Stimulated activated CD4-positive, alpha-beta T cell treated with anti-CD3 and anti-CD28 coated beads, TNF-alpha, amount 100 ng/mL, for 4 hours (primary cell): ENCODE results near the gene HOXD4.
A peak's percentile ranks its signal among the peaks of the same experiment; 100 is the strongest.

Experiments used
- DNase-seq, 3 experiments: peaks; one replicate each; pipeline ENCODE4 v3.0.0-alpha.2; 2020; ENCODE audit warnings: low read depth in 3 of 3

The HOXD4 gene

DNA sequence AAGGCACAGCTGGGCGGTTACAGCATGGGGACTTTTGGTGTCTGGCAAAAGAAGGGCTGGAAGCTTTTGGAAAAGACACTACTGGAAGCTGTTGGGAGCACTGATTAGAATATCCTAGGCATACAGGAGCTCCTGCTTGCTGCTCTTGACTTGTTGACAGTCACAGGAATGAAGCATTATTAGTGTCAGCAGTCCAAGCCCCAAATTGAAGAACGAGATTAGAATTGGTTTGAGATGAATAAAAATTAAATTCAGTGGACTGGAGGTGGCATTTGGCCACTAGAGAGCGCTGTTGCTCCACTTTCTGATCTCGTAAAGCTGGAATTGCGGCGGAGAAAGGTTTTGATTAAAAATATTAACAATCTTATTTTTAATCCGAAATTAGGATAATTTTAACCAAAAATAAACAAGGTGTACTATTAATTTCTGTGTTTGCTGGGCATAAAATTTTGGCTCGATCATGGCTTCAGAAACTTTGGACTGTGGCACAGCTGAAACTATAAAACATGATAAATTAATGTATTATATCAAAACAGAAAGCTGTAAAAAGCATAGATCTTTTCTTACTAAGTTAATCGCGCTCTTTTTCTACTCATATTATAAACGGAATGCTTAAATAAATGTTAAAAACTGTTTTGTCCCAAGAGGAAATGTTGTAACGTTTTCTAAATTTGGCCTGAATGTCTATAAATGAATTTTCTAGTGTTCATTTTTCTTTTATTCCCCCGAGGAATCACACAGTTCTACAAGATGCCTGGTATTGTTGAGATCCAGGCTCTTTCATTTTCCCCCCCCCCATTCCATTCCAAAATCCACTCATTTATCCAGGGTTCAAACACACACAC is 24.2 kb upstream of the HOXD4 start:
- peak; percentile 32 to 47 (median 45) for DNase-seq

DNA sequence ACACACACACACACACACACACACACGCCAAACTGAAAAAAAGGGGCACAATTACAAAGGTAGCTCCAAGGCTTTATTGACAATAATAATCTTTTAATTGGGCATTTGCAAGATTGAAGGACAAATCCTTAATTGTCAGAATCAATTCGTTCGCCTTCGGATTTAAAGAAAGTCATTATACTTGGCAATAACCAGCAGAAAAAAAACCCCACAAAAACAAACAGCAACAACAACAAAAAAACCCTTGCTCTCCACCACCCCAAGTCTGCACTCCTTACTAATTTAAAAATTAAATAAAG is 23.6 kb upstream of the HOXD4 start:
- no peak for DNase-seq

DNA sequence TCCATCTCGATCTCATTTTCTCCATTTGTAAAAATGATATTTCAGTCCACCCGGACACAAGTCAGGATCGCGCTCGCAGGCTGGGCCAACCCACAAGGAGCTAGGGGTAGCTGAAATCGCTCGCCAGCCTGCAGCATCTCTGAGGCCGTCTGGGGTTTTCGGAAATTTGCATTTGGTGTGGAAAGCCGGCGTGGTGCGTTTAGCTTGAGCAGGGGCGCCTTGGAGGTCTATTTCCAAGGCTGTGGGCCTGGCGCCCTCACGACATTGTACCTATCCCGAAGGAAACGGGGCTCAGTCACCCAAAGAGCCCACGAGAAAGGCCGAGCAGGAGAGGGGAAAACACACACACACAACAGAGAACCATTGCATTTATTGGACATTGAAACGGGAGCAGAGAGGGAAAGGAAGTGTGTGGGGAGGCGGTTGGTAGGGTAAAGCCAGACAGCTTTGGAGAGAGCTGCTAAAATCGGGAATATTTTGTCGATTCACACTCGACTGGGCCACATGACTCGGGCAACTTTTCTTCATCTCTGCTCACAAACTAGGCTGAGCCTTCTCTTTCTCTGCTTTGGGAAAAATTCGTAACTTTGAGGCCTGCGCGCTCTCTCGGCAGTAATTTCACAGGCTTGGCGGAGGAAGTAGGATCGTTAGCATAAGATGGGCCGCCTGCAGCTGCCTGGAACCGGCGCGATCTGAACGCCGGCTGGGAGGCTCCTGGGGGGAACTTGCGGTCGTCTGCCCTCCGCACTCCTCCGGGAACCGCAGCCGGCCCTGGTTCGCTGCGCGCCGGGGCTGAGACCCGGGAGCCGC is 23.0 kb upstream of the HOXD4 start:
- DNase-seq = no peak

DNA sequence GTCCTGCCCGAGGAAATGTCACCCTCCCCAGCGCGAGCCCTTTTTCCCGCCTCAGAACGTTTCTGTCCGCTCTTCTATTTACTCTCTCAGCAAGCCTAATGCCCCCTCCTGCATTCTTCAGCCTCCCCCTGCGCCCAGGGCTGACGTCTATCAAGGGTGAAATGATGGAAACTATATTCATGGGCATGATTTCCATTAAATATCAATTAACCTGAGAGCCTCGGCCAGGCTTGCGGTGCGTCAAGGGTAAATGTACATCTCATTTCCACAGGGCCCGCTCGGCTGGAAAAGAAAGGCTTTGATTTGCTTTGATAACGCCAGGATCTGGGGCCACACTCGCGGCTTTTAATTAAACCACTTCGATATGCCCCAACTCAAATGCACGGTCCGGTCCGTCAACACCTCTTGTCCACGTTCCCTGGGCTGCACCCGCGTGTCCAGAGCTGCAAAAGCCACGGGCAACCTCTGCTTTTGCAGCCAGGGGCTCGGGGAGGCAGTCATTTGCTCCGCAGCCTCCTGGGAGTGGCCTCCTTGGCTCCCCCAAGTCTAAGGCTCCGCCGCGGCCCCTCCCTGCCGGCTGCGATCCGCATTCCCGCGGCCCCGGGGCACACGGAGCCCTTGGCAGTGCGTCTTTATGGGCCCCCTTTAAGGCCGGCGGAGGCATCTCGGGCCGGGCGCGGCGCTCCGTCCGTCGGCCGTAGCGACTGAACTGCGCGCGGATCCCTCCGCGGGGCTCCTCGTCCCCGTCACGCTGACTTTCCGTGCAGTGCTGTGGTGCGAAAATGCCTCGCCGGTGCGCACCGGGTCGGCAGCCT is 22.2 kb upstream of the HOXD4 start, which contains the start of gene HOXD8:
Gene HOXD8 (plus strand): TSS at position 724 of the 815 bp plus-strand sequence. CDS start 662 bp downstream, outside the sequence.
- DNase-seq = no peak

DNA sequence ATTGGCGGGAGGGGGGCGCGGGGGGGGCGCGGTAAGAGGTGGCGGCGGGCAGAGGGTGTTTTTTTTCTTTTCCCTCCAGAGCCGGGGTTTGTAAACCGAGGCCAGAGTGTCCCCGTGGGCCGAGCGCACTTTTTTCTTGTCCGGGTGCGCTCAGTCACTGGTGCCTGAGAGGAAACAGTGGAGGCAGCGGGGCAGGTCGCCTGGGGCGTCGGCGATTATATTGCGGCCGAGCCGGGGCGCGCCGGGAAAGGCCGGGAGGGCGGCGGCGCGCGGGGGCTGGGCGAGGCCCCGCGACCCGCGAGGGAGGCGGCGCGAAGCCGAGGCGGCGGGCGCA is 21.6 kb upstream of the HOXD4 start:
- no peak for DNase-seq

DNA sequence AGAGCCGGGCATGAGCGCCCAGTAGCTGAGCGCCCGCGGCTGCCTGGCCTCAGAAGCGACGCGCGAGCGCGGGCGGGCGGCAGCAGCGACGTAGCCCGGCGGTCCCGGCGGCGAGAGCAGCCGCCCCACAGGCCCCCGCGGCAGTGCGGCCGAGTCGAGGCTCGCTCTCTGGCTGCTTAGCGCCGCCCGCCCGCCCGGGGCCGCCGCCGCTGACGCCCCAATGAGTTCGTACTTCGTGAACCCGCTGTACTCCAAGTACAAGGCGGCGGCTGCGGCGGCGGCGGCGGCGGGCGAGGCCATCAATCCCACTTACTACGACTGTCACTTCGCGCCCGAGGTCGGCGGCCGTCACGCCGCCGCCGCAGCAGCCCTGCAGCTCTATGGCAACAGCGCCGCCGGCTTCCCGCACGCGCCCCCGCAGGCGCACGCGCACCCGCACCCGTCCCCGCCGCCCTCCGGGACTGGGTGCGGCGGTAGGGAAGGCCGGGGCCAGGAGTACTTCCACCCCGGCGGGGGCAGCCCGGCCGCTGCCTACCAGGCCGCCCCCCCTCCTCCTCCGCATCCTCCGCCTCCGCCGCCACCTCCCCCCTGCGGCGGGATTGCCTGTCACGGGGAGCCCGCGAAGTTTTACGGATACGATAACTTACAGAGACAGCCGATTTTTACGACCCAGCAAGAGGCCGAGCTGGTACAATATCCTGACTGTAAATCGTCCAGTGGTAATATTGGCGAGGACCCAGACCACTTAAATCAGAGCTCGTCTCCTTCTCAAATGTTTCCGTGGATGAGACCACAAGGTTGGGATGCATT is 21.0 kb upstream of the HOXD4 start:
- DNase-seq = no peak

DNA sequence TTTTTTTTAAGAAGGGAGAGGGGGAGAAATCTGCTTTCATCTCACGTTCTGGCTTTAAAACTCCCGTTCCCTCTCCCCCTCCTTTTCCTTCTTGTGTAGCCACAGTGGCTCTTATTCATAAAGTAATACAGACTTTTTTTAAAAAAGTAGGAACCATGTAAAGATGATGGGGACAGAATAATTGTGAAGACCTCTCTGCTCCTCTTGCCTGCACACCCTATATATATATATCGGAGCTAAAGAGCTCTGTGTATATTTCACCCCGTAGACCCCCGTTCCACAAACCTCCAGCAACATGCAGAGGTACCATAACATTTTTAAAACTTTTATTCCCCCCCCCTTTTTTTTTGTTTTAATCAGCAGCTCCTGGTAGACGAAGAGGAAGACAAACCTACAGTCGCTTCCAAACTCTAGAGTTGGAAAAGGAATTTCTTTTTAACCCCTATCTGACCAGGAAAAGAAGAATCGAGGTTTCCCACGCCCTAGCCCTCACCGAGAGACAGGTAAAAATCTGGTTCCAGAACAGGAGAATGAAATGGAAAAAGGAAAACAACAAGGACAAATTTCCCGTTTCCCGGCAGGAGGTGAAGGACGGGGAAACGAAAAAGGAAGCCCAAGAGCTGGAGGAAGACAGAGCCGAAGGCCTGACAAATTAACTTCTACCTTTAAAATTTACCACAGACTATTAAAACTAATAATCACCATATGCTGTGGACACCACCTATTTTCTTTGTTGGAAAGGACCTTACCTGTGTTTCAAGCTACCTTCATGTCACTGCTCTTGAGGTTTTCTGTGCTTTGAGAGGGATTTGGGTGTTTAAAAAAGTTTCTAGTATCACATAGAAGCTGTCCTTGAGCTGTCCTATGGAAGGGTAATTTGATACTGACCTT is 20.1 kb upstream of the HOXD4 start:
- DNase-seq = no peak

DNA sequence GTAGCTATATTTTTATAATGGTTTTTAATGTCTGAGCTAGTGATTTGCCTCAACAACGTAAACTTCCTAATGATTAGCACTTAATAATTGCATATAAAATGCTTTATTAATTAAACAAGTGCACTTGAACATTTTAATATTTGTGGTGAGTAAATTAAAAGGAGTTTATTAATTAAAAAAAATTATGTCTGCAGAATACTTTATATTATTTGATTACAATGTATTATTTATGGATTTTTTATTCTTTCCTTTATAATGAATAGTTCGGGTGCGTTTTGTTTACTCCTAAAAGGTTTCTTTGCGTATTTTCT is 19.5 kb upstream of the HOXD4 start:
- no peak for DNase-seq

DNA sequence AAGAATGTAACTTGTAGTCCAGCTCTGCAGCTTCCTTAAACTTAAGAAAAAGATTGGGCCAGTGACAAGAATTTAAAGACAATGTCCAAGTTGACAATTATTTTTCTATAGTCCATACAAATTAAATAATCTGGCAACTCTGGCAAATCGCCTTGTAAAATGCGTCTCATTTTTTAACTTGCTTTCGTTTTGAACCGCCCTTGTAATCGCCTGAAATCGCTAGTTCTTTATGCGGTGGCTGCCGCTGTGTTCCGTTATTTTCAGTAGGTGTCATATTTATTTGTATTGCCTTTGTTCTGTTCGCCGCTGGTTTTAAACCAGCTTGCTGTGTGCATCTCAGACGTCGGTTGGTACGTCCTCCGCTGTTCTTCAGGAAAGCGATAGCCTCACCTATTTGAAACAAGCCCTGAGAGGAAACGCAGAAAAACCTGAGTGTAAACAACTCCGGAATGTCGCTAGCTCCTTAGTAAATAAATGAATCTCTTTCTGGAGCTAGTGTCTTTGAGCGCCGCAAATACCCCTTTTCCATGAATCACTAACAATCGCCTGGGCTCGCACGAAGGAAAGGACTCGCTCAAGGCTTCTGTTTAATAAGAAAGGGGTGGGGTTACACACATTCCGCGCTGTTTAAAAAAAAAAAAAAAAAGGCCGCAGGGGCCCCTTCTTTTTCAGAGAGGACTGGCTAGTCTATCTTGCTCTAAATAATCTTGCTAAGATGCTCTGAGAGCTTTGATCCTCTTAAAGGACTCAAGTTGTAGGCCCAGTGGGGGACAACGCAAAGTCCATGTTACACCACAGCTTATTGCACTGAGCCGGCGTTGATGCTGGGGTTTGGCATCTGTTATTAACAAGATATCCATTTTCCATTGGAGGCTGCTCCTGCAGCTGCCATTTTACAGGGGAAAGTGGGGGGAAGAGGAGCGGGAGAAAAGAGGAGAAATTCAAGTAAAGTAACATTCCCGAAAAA is 18.9 kb upstream of the HOXD4 start:
- DNase-seq = no peak

DNA sequence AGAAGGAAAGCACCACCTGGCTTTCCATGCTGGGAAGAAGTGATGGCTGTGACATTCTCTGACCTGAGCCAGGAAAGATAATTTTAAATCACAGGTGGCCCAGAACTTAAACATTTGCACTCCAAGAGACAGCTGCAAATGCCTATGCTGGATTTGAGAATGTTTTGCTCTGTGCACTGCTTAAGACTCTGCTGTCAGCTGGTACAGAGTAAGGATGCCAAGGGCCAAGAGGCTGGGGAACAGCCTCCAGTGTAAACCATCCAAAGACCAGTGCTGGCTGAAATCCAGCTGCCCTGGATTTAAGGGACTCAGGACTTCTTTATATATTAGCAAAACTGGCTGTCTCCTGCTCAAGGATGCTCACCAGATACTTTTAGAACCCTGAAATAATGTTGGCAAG is 18.0 kb upstream of the HOXD4 start:
- DNase-seq = no peak

DNA sequence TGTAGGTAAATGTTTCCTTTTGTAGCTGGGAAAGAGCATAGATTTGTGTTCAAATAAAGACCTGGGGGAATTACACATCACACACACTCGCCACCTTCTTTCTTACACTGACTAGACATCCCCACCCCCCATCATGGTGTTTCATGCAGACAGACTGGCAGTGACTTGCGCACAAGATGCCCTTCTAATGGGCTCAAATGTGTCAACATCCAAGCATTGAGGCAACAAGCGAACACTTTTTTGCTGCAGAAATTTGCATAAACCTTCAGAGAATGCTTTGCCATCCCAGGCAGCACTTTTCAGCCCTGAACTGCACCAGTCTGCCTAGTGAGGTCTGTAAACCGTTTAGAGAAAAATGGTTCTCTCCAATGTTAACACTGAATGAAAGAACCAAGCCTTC is 17.3 kb upstream of the HOXD4 start:
- no peak for DNase-seq

DNA sequence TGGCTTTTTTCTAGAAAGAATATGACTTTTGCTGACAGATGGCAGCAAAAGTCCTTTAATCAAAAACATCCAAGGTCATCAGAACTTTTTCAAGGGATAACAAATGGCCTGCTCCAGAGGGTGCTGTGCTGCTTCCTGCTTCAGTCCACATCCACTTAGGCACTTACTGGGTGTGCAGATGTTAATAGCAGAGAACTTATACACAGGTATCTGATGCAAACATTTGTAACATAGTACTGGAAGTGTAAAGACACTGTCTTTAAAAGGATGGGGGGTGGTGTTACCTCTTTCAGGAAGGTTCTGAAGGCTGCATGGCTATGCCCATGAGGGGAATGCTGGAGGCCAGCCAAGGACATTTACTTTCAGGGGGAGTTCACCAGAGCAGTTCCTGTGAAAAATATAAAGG is 16.3 kb upstream of the HOXD4 start:
- no peak for DNase-seq

DNA sequence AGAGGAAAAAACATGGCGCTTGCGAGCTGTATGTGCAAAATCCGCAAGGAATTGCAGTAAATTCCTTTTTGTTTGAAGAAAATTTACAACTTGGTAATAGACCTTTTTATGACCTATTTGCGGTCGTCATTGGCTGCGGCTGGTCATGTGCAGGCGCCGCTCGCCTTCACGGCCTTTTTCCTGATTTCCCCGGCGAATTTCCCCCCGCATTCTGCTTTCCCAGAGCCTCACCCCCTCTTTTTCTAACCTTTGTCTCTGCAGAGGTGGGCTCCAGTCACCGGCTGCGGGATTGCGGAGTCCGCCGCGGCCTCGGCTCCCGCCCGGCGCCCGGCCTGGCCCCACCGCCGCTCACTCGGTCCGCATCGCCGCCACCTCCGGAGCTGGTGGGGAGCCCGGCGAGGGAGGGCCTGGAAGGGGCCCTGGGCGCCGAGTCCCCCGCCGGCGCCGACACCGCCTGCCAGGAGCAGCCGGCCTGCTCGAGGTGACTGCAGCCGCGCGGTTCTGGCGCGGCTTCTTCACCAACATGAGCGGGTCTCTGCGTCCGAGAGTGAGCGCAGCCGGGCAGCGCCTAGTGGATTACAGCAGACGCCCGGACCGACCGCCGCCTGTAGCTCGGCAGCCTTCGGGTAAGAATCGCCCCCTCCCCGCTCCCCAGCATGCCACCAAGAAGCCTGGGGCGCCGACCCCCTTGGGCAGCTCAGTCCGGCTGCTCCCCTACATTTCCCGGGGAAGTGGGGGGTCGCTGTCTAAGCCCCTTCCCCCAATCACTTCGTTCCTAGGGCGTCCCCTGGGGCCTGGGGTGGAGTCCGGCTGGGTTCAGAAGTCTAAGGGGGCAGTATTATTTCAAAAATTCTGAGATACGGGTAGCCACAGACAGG is 14.7 kb upstream of the HOXD4 start:
- DNase-seq = no peak

DNA sequence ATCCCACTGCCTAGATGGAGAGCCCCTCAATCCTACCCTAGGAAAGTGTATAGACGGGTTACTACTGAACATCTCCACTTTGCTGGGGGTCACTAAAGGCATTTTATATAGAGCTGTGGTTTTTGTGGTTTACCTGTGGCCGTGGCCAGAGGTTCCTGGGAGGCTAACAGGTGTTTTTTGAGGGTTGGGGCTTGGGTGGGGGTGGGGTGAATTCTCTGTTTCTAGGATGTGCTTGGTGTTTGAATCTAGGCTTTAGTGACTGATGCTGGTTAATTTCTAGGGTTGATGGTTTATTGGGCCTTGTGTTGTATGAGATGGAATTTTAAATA is 14.1 kb upstream of the HOXD4 start:
- DNase-seq = no peak

DNA sequence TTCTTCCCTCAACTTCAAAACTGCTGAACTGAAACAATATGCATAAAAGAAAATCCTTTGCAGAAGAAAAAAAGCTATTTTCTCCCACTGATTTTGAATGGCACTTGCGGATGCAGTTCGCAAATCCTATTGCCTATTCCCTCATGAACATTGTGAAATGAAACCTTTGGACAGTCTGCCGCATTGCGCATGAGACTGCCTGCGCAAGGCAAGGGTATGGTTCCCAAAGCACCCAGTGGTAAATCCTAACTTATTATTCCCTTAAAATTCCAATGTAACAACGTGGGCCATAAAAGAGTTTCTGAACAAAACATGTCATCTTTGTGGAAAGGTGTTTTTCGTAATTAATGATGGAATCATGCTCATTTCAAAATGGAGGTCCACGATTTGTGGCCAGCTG is 13.4 kb upstream of the HOXD4 start:
- no peak for DNase-seq

DNA sequence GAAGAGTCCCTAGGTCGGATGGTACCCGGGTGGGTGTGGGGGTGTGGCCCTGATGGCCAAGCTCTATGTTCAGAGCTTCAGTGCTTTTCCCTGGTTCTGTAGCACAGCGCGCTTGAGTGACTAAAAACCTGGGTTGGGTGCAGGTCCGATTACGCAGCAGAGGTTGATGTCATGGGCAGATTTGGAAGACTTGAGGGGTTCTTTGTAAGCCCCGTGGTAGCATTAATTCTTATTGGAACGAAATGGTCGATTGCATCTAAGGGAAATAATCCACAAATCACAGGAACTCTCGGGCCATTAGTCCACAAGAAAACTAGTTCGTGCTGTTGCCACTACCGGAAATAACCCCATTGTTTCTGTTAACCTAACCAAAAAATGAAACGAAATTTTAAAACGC is 12.8 kb upstream of the HOXD4 start:
- DNase-seq = no peak

DNA sequence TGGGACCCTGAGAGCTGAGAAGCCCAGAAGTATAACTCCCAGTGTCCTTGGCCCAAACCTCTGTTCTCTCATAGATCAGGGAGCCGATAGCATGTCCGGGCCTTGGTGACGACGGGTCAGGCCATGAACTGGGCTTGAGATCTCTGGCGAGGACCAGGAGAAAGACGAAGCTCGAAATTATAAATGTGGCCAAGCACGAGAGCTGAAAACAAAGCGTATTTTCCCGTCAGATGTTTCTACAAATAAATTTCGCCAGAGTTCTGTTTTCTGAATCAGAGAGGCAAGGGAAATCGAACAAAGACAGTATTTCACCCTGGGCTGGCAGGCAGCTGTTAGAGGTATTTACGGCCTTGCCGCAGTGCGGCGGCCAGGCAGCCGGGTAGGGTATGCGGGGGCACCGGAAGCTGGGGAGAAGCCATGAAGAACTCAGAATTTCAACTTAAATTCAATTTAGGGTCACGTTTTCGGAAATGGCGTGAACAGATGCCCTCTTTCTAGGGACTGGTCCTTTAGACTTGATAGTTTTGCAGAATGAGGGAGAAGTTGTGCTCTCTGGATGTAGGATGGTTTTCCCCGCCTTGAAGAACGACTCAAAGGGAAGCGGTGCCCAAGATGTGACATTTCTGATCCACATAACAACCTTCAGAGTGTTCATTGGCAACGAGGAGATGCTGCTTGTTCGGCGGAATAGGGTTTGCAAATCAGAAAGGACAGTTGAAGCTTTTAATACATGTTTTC is 12.3 kb upstream of the HOXD4 start:
- no peak for DNase-seq
